GM21515 (cell line): ENCODE results near the gene PALMD.

Experiments
- ATAC-seq: cut with Tn5 transposase; IDR thresholded peaks from one replicate; pipeline ENCODE4 v1.9.1; 2021; ENCODE audit not compliant: unreplicated experiment

Gene PALMD

GRCh38 chr1:99634971-99635624, 10.8 kb upstream of the PALMD start:
- no peak for ATAC-seq

GRCh38 chr1:99635664-99636063, 10.2 kb upstream of the PALMD start:
- no peak for ATAC-seq

GRCh38 chr1:99636647-99637175, 9.2 kb upstream of the PALMD start:
- ATAC-seq: no peak

GRCh38 chr1:99638853-99639252, 7.1 kb upstream of the PALMD start:
- ATAC-seq: no peak

DNA sequence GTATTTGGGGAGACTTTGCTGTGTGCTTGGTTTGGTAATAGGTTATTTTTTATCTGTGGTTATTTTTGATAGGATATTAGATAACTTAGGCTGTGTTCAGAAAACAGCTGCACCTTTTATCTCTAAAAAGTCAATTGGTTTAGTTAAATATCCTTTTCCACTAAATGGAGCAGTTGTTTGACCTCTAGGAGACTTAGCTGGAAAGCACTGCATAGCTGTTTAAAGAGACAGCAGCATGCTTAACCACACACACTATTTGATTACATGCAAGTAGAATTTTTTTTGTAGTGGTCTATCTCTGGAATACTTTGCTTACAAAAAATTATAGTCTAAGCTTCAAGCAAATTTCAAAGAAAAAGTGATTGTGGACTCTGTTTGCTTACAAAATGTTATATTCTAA, 6.5 kb upstream of the PALMD start:
- ATAC-seq: no peak

DNA sequence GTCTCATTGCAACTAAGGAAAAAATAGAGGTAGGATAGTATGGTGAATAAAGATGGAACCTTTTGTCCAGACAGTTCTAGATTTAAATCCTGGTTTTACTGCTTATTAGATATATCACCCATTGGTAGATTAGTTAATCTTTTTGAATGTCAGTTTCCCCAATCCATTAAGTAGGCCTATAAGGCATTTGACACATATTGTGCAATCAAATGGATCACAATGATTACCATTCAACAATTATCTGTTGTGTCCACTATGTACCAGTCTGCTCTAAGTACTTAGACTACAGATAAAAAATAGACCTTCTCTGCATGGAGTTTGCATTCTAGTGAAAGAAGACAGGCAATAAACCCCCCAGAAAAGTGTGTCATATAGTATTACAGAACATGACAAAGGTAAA, 6.0 kb upstream of the PALMD start:
- no peak for ATAC-seq

DNA sequence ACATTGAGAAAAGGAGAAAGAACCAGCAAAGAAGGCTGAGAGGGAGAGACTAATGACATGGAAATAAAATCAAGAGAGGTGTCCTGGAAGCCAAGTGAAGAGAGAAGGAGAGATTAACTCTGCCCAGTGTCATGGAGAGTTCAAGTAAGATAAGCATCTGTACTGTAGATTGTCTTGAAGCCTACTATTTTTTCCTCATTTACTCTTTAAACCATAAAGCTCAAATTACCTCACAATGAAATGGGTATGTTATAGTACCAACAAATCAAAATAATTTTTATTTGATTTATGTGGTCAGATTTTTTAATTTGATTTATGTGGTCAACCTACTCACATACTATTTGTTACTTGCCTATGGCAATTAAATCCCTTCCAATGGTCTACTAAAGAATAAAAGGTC, 5.2 kb upstream of the PALMD start:
- ATAC-seq: no peak

DNA sequence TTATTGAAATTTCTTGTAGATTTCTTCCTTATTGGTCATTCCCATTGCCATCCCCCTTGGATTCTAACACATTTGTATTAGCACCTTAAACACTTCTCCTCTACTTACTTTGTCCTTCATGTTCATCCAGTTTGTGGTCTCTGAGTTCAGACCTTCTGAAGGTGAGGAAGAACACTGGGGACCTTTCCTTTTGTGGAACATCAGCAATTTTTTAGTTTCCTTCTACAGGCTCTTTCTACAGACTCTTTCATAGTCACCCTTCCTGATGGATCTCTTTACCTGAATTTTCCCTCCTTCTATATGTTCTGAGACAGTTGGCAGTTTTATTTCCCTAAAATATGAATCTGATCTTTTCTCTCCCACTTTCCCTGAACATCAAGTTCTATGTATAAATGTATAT, 4.4 kb upstream of the PALMD start:
- ATAC-seq: no peak

GRCh38 chr1:99642053-99642452, 3.9 kb upstream of the PALMD start:
- no peak for ATAC-seq

DNA sequence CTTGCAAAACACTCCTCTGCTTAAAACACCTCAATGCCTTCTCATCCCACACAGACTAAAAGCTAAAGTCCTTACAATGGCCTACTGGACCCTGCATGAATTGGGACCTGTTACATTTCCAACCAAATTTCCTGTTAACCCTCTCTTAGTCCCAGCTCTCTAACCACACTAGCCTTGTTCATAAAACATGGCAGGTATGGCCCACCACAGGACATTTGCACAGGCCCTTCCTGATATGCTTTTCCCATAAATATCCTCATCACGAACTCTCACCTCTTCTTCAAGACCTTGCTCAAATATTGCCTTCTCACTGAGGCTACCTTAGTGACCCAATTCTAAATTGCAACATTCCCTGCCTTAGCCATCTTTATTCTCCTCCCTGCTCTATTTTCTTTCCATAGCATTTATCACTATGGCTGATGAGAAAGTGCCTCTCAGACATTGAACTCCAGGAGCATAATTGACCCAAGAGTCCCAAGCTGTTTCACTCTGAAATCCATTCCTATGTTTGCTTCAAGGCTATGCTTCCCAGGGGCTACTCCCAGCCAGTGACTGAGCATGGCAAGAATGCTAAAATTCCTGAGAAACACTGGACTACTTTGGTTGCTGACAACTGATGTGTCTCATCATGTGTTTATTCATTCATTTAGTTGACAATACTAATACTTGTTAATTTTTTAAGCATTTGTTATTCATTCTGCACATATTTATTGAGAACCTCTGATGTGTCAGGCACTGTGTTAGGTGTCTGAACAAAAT, 2.7 kb upstream of the PALMD start:
- ATAC-seq: no peak

DNA sequence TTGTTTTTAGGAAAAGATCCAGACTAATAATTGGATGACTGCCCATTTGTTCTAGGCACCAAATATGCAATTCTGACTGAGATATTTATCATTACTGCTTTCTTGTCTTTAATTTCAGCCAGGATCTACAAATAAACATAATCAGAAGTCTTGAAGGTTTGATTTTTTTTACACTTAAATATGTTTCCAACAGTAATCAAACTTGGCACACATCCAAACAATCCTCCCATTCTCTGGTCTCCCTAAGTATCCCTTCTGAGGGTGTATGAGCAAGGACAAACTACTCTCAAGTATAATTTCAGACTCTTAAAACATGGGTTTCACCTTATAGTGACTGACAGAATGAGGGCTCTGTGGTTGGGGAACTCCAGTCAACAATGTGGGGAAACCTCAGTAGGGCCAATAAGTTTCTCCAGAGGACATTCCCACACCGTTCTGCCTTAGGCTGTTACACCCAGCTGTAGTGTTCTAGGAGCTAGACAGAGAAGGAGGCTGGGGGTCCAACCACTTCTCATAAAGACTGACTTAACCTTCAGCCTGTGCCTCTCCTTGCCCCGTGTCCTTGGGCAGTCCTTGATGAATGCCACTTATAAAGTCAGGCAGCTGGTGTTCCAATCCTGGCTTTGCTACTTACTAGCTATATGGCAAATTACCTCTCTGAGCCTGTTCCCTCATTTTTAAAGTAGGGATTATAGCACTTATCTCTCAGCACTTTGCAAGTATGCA, 1.5 kb upstream of the PALMD start:
- ATAC-seq: no peak

- no peak for ATAC-seq
These were observed 710 bp upstream of the PALMD start for GRCh38 chr1:99645203-99645602.

GRCh38 chr1:99646868-99647267, 955 bp downstream of the PALMD start:
- no peak for ATAC-seq

DNA sequence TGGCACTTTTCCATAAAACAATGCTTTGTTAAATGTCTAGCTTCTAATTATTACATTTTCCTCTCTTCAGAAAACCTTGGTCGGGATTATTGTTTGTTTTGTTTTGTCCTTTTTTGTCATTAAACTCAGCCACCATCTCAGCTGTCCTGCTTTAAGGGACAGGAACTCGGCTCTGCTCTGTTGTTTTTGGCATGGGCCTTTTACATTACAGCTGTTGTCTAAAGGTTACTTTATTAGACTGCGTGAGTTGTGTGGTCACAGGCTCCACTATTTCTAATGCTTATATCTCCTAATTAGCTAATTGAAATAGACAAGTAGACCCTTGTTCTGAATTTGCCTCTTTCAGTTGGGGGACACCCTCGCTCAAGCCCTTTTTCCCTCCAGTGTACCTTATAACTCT, 1.6 kb downstream of the PALMD start:
- no peak for ATAC-seq

DNA sequence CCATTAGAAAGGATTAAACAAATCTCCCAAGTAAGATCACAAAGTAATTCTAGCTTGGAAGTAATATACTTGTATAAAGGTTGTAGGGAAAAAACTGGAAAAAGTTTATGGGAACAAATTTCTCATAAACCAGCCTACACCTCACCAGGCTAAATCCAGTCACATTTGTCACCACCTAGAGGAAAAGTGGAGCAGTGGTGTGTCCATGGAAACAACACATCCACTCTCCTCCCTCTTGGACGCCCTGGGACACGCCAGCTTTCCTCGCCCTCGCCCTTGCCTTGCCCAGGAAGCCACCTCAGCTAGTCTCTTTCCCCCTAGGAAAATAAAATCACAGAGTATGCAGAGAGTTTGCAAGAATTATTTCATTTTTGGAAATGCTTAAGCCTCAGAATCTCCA, 2.2 kb downstream of the PALMD start:
- ATAC-seq: no peak

DNA sequence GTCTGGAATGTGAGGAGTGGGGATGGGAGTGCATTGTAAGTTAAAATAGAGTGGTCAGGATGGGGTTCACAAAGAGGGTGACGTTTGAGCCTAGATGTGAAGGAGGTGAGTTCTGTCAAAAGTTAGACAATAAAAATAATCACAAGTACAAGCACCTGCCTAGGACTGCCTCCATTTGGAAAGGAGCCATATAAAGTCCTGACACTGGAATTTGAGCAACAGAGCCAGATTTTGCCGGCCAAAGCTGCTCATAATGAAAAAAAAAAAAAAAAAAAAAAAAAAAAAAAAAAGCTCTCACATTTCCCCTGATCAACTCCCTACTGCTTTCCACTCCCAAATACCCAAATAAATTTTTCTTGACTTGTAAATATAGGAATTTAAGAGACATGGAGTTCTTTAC, 4.1 kb downstream of the PALMD start:
- ATAC-seq: no peak

DNA sequence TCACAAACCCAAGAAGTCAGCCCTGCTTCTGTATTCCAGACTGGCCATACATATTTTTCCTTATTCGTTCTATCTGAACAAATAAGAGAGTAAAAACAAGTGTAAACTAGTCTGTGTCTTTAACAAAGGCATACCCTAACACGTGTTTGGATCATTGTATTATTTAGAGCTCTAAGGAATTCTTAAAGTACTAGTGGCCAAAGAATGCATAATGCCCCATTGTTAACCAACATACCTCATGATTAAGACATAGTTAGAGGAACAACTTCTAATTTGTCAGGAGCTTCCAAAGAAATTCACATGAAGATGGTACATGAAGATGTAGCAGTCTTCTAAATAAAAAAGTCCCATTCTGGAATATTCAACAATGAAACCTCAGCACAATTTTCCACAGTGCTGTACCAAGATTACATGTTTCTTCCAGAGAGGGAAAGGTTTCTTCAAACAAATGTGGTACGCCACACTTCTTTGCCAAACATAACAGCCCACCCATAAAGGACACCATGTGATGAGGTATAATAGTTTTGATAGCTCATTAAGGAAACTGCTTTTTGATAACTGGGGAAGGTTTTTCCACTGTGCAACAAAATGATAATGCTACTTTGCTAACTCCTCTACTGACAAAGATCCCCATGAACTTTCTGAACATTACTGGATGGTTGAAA, 5.0 kb downstream of the PALMD start:
- no peak for ATAC-seq

- no peak for ATAC-seq
These were observed 7.0 kb downstream of the PALMD start for GRCh38 chr1:99652881-99653281.

GRCh38 chr1:99655376-99655775, 9.5 kb downstream of the PALMD start:
- no peak for ATAC-seq

DNA sequence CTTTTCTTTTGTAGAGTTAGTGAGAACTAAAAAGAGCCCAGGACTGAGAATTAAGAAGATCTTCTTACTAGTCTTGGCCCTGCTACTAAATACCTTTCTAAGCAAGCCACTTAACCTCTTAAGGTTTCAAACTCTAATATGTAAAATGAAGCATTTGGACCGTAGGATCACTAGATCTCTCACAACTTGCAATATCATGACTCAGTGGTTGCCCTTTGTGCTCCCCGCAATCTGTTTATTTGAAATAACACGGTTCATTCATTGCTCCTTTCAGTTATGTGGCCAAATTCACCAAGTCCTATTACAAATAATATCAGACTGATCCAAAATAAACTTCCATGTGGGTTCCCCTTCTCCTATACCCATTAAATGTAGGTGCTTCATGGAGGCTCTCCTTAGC, 10.8 kb downstream of the PALMD start:
- ATAC-seq: no peak

GRCh38 chr1:99657213-99658030, 11.5 kb downstream of the PALMD start:
- ATAC-seq: no peak
